GM12865 (cell line): ENCODE measurements around the gene PLA2G15.

Experiments
- DNase-seq: peaks from one replicate; pipeline ENCODE4 v3.0.0; 2010; ENCODE audit warnings: low read depth
- H3K4me3 ChIP-seq: 2 replicates; pipeline ENCODE4 v1.5.1; 2011; ENCODE audit warnings: mild to moderate bottlenecking, low read depth, low read length, control low read depth
- CTCF ChIP-seq: IDR thresholded peaks from 2 replicates; pipeline ENCODE4 v1.5.1; 2011; ENCODE audit warnings: low read length, control low read depth, low read depth, inconsistent platforms; ENCODE audit not compliant: insufficient read depth; ENCODE audit errors: missing control alignments

The PLA2G15 gene

DNA sequence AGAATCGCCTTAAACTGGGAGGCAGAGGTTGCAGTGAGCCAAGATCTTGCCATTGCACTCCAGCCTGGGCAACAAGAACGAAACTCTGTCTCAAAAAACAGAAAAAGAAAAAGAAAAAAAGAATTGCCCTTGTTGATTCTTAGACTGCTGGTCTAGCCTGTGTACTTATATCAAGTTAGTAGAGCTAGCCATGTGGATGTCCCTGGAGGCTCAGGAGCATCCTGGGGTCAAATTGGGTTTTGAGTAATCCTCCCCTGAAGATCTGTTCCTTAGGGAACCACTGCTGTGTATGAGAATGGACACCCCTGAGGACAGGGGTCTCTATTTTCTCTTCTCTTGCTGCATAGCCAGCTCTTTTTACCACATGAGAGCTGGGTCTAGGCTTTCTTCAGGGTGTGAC, 44.0 kb downstream of the PLA2G15 start:
- no peak for DNase-seq
- TF ChIP-seq CTCF: no peak
- H3K4me3 ChIP-seq: no peak overlapping the region

GRCh38 chr16:68289621-68290329, 44.6 kb downstream of the PLA2G15 start:
- H3K4me3 ChIP-seq: no peak overlapping the region
- no peak for TF ChIP-seq CTCF
- peak; percentile 84 for DNase-seq

GRCh38 chr16:68290450-68290849, 45.3 kb downstream of the PLA2G15 start:
- H3K4me3 ChIP-seq: no peak overlapping the region
- TF ChIP-seq CTCF: no peak
- DNase-seq: no peak

DNA sequence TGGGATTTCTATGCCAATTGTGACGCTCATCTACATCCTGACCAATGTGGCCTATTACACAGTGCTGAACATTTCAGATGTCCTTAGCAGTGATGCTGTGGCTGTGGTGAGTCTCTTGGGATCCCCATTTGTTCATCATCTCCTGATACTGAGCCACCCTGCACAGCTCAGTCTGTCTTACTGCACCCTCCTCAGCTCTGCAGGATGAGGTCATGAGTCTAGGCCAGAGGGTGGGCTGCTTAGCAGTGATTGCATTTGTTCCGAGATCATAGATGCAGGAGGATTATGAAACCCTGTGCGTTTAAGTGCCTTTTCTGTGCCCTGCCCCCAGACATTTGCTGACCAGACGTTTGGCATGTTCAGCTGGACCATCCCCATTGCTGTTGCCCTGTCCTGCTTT, 46.1 kb downstream of the PLA2G15 start:
- no peak overlapping the region for H3K4me3 ChIP-seq
- TF ChIP-seq CTCF: no peak
- DNase-seq: no peak

DNA sequence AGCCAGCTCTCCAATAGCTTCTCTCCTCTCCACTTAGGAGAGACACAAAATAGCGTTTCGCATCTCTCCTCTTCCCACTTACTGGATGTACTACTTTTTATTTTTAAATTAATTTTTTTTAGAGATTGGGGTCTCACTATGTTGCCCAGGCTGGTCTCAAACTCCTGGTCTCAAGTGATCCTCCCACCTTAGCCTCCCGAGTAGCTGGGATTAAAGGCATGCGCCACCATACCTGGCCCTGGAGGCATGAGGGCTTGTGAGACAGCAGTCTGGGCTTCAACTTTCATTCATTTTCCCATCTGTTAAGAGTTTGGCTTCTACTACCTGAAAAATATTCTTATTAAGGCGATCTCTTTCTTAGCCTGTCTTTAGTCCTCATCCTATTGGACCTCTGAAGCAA, 47.3 kb downstream of the PLA2G15 start:
- DNase-seq: no peak
- TF ChIP-seq CTCF: no peak
- no peak overlapping the region for H3K4me3 ChIP-seq

DNA sequence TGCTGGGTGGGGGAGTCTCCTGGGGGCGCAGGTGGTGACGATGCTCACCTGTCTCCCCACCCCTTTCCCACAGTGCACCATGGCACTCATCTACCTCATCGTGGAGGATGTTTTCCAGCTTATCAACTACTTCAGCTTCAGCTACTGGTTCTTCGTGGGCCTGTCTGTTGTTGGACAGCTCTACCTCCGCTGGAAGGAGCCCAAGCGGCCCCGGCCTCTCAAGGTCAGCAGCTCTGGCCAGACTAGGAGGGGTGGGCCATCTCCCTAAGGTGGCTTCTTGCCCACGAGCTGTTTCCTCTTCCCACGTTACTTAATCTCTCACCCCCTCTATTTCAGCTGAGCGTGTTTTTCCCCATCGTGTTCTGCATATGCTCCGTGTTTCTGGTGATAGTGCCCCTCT, 51.1 kb downstream of the PLA2G15 start:
- H3K4me3 ChIP-seq: no peak overlapping the region
- no peak for TF ChIP-seq CTCF
- DNase-seq: no peak

GRCh38 chr16:68296693-68297092, 51.5 kb downstream of the PLA2G15 start:
- TF ChIP-seq CTCF: no peak
- DNase-seq: no peak
- H3K4me3 ChIP-seq: no peak overlapping the region
